Activated T-cell treated with anti-CD3 and anti-CD28 coated beads, Interleukin-2, amount 50 U/mL, for 48 hours (primary cell): Measurements from ENCODE around the gene RBM20.
"Not testable (repeated sequence)": the region's sequence is repeated elsewhere in the genome, so short reads cannot be mapped to it uniquely, and the experiment has no call there.

ENCODE experiments used
- DNase-seq, 2 experiments: peaks; one replicate each; pipeline ENCODE4 v3.0.0-alpha.2; 2020

The RBM20 gene

DNA sequence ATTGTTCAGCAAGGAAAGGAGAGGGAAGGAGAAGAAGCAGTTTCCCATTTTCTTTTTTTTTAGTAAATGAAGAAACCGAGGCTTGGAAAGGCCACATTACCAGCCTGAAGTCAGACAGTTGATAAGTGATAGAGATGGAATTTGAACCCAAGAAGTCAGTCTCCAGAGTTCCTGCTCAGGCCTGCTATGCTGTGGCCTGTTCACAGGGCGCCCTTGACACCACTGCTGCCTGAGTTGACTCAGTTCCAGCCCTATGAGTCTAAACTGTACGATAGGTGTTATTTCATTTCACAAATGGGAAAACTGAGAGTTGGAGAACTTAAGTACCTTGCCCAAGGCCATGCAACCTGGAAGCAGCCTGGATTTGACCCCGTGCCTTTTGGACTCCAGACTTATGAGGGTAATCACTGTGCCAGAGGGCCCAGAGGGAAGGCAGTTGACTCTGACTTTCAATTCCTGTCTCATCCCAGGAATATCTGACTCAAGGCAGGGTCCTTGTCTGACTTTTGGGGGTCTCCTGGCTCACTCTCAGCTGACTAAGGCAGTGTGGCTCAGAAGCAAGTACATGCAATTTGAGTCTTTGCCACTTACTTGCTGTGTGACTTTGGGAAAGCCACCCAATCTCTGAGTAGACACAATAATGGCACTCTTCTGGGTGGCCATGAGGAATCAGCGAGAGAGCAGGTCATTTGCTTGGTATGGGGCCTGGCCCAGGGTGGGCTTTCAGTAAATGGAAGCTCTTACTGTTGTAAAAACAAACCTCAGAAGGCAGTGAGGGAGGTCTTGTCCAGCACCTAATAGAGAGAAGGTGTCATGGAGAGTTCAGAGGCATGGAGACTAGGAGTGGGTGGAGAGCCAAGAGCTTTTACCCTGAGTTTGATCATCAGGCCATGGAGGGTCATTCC, 17.9 kb upstream of the RBM20 start:
- no peak for DNase-seq

DNA sequence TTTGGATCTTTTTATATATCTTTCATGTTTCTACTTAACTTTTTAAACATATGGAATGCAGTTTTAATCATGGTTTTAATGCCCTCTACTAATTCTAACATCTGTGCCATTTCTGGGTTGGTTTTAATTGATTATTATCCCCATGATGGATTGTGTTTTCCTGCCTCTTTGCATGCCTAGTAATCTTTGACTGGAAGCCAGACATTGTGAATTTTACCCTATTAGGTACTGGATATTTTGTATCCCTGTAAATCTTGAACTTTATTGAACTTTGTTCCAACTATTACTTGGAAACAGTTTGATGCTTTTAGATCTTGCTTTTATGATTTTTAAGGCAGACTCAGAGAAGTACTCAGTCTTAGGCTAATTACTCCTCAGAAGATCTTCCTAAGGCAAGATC, 16.0 kb upstream of the RBM20 start:
- no peak for DNase-seq

DNA sequence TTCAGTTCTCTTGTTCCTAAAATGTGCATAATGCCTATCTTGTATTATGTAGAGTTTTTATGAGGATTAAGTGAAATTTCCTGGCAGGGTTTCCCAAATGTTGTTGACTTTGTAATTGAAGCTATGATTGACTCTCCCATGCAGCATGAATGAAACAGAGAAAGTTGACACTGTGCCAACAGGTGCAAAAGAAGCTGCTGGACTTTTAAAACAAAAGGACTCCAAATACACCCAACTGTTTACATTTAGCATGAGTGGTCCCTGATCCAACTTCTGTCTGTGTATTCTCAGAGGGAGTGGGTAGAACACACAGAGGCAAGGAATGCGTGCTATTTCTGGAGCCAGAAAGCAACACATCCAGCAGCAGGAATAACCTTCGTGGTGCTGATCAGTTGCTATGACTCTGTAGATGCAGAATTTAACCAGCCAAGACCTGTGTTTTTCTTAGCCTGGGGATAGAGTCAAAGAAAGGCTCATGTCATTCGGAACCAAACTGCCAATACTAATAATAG, 14.4 kb upstream of the RBM20 start:
- DNase-seq: no peak

DNA sequence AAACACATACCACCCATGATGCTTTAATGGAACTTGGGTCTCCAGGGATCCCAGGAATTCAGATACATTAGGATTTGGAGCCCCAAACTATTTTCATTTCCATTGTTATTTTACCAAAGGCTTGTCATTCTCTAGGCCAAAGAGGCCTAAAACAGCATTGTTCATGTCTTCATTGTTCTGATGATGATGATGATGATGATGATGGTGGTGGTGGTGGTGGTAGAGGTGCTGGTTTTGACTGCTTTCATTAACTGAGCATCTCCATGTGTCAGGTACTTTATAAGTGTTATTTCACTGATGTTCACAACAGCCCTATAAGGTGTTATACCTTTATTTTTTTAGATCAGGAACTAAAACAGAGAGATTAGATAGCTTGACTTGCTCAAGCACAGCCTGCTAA, 12.2 kb upstream of the RBM20 start:
- no peak for DNase-seq

DNA sequence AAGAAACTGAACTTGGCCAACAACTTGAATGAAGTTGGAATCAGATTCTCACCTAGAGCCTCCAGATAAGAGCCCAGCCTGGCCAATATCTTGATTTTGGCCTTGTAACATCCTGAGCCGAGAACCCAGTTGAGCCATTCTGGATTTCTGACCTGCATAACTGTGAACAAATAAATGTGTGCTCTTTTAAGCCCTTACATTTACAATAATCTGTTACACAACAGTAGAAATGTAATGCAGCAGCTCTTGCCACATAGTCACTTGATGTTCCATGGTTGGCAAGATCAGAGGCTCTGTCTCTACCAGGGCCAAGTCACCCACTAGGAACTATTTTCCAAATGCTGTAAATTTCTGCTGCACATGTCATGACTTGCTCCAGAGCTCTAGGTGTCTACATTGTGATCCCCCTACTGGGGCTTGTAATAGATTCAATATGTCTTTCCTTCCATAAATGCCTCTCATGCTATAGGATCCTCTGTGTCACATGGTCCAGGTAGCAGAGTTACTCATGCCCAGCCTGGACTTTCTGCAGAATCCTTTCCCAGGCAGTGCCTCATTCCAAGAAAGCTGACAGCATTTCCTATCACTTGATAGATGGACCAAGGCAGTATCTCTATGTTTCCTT, 11.4 kb upstream of the RBM20 start:
- DNase-seq: no peak

DNA sequence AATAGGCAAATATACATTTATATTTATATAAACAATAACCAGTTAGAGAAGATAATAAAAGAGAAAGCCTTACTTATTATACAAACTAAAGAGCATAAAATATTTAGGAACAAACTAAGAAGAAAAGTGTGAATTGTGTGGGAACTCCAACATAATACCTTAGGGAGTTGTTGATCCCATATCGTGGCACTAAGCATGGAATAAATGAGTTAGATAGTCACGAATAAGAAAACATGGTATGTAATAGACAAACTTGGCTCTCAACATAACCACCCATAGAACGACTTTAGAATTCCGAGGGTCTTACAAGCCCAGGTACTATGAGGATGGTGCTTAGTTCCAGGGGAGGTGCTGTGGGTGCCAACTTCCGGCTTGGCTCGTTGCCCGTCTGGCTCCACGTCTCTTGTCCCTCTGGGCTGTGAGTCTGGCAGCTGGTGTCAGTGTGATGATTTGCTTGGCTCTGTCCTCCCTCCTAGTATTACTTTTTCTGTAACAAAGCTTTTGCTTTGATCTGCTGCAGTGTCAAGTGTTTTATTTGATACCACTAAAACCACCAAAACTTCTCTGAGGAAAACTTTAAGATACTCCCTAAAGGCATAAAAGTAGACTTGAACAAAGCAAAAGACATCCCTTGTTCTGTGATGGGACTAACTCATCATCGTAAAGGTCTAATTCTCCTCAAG, 9.5 kb upstream of the RBM20 start:
- DNase-seq: no peak

DNA sequence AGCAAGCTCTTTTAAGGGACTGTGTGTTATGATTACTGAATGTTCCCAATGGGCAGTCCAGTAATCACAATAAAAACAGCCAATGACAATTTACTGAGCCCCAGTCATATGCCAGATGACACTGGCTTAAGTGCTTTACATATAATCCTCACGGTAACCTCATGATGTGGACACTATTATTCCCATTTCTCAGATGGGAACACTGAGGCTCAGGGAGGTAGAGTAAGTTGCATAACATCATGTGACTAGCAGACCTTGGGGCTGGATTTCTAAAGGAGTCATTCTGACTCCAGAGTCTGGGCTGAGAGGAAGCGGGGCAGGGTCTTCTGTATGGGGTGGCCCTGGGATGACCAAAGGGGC, 7.6 kb upstream of the RBM20 start:
- DNase-seq: no peak

DNA sequence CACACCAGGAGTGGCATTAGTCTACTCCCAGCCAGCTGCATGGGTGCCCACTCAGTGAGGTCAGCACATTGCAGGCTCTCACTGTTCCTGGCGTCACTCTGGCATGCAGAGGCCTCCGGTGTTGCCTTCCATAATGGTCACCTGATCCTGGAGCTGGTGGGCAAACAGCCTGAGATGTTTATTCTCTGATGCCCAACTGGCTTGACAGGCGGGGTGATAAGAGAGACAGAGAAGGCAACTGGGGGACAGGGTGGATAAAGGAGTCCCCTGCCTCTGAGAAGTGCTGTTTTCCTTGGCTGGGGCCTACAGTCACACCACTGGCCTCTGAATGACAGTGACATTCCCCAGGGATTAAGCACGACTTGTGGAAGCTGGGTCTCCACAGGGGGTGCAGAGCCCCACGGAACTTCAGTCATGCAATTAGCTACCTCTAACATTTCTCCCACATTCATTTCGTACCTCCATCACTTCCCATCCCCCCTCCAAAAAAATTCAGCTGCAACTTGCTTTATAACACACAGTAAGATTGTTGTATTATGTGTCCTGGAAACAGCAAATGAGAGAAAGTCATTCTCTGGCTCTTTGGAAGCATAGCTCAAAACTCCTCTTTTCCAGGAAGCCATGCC, 7.1 kb upstream of the RBM20 start:
- DNase-seq: no peak

DNA sequence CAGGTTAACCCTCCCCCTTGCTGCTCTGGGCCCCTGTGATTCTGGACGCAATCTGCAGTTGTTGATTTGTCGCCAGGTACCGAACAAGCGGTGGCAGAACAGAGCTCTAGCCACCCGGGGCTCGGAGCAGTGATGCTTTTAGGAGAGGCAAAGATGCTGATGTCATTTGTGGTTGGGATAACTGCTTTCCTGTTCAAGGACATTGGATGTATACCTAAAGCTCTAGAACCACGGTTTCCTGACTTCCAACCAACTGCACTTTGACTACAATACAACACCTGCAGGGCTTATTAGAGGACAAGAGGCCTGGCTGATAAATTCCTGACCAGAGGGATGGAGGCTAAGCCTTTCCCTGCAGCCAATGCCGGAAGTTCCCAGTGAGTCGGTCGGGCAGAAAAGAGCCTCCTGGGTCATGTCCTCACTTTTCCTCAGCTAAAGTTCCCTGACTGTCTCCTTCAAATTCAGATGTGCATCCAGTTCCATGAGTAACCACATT, 6.5 kb upstream of the RBM20 start:
- no peak for DNase-seq

DNA sequence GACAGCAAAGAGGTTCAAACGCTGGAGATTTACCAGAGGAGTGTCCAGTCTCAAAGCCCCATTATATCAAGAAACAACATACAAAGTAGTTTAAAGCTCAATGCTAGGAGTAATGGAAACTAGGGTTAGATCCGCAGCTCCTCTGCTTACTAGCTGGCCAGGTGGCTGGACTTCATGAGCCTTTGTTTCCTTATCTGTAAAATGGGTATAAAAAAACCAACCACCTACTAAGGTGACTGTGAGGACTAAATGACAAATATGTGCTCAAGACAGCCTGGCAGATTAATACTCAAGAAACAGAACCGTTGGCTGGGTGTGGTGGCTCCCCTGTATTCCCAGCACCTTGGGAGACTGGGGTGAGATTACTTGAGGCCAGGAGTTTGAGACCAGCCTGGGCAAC, 5.8 kb upstream of the RBM20 start:
- DNase-seq: no peak

DNA sequence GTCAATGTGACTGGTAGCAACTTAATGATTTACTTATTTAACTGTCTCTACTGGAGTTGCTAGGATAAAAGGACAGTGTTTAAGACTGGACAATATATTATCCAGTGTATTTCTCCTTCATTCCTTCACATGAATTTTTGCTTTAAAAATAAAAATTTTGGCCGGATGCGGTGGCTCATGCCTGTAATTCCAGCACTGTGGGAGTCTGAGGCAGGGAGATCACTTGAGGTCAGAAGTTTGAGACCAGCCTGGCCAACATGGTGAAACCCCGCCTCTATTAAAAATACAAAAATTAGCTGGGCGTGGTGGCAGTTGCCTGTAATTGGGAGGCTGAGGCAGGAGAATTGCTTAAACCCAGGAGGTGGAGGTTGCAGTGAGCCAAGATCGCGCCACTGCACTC, 5.1 kb upstream of the RBM20 start:
- DNase-seq: not testable (repeated sequence)

DNA sequence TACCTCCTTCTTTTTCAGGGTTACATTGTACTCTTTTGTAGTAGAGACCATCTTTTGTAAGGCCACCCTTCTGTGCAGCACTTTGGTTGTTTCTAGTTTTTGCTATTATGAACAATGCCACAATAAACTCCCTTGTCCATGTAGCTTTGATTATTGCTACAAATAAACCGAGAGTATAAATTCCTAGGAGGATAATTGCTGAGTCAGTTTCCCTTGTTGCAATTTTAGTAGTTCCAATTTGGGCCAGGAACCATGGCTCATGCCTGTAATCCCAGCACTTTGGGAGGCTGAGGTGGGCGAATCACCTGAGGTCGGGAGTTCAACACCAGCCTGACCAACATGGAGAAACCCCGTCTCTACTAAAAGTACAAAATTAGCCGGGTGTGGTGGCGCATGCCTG, 4.3 kb upstream of the RBM20 start:
- DNase-seq: not testable (repeated sequence)

DNA sequence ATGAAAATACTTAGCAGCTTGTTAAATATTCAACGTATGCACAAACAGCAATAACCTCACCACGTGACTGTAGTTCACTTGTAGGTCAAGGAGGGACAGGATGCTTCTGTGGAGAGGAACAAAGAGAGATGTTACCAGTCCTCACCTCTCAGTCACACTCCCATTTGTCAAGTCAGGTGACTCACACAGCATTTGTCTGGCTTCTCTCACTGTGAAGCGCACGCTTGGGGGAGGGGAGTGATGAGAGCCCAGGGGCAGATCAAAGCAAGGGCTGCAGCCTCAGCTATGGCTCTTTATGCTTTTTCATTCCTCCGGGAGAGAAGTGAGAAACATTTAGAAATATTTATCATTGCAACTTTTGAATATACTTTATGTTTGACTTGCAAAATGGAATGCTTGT, 2.9 kb upstream of the RBM20 start:
- peak; percentile 64 to 67 for DNase-seq

DNA sequence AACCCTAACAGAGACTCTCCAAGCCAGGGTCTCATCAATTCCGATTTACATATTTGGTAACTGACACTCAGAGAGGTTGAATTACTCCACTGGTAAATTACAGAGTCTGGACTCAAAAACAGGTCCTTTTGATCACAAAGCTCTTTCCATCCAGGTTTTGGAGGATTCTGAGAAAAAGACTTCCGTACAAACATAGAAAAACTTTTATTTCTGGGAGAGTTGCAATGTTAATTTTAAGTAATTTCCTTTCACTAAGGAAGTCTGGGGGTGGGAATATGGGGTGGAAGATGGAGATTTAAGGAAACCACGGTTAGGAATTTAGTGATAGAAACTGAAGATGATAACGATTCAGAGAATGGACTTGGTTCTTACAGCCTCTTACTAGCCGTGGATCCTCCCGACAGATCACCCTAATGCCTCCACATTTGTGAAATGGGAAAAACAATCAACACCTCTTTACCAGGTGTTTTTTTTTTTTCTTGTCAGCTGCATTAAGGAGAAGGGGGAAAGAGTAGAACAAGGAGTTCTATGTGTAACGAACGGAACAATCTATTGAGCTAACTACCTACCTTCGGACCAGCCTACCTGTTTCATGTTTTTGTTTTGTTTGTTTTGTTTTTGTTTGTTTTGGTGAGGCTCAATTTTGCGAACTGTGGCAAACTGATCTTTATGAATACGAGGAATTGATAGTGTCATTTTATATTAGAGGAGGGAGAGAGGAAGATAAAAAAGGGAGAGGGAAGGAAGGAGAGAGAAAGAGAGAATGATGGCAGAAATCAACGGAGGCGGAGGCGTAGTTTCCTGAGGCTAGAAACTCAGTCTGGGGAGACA, 1.7 kb upstream of the RBM20 start:
- DNase-seq: no peak

DNA sequence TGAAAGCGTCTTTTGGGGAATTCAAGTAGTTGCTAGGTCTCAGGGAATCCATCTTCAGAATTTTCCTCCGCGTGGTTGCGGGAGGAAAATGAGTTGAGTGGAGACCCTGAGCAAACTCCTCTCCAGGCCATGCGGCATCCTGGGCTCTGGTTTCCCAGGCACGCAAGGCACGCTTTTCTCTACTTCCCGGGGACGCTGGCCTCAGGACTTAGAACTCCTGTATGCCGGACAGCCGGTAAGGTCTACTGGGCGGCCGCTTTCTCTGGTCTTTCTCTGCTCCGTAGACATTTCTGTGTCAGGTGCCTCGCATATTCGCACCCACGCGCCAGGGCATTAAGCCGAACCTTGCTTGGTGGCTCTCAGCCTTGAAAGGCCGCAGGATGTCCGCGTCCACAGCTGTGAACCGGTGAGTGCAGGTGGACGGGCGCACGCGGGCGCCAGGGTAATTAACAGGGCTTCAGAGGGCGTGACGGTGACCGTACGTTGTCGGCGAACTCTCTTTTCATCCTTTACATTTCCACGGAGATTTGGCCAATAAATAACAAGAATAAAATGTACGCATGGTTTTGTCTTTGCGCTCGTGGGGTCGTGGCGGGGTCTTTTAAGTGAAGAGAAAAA, 992 bp upstream of the RBM20 start:
- DNase-seq: peak; percentile 27 to 28

DNA sequence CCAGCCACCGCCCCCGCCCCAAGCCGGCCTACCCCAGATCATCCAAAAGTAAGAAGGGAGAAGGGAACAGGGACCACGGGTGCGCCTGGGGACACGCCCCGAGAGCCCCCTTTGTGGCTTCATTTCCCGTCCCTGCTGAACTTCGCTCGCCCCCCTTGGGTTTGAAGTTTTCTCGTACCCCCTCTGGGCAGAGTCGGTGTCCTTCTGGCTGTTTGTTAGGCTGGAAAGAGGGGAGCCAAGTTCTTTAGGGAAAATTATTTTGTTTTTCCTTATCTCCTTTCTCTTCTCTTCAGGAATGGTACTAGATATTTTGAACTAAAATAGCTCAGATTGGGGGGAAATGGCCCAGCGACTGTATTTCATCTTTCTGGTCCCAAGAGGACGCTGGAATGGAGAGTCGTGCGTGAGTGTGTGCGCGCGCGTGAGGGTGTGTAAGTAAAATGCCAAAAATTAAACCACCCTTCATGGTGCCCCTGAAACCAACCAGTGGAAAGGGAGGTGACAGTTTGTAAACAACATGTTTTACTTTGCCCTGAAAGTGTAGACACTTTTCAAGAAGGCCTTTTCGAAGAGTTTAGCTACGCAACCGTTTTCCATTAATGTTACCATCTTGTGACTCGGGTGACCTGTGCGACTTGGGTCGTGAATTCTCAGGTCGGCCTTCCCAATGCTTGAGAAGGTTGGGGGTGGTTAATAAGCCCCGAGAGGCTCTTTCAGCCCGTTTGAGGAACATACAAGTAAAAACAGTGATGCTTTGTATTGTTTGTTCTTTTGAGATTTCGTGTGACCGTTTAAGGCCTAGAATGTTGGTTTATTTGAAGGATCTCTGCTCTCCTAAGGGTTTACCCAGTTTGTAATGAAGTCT, 694 bp downstream of the RBM20 start:
- DNase-seq: no peak

DNA sequence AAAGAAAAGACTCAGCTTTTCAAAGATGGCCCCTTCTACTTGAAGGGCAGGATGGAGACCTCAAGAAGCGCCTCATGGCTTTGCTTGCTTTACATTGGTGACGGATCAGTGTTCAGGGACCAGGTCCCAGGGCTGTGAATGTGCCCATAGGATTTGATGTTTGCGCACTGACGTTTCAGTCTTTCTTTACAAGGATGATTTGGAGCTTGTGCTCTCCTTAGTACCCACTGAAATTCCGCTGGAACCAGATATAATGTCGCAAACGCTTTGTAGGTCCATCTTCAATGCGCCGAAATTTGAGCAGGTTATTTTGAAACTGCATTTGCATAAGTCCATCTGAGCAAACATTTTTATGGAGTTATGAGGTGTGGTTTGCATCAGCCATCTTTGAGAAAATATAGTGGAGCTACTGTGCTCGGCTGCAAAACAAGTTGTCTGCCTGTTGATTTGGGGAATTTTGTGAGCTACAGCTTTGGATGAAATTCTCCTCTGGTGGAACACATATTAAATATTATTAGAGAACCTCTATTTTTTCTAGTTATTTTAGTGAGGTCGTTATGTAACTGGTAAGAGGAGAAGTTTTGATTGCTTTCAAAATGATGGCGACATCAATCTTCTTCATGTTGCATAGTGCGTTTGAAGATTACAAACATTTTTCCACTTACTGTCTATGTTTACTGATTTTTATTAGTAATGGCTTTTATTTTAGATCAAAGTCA, 2.4 kb downstream of the RBM20 start:
- no peak for DNase-seq

DNA sequence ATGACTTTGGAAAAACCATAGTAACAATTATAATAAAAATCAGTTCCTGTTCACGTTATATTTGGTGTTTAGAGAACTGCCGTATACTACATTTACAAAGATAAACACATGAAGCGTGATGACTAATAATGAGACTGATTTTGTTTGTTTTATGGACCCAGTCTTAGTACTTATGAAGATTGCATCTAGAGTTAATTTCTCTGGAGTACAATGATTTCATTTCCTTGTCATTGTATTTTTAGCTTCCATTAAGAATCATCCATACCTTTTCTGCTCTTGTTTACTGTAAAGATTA, 2.9 kb downstream of the RBM20 start:
- DNase-seq: no peak

DNA sequence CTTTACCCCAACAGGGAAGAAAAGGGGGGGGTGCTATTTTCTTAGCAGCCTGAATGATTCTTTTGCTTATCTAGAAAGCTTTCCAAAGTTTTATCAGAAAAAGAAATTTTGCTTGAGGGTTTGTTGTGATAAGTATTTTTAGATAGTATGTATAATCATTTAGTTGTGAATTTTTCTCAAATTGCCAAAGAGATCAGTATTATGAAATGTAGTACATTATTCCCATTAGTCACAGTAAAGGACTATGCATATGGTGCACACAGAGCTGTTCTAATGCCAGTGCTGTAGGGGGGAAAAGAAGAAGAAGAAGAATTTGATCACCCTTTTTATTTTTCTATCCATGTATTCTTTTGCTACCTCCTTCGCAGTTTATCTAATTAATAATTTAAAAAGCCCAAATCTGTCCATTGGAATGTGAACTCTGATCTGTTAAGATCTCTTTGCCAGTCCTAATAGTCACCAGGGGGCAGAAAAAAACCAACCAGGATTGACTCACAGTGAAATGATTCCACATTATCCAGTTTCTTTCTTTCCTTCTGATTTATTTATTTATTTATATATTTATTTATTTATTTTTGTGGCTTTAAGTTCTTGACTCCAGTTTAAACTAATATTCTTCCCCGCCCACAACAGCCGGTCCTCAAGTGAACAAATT, 4.7 kb downstream of the RBM20 start:
- no peak for DNase-seq
